A673 (cell line): ENCODE results near the gene CLEC10A. TPM values are rescaled to one million over a fixed set of nuclear protein-coding genes. Genes with fewer than 3 reads are reported as not detected.

ENCODE experiments used
- BruUV-seq: library from RNA; stranded (reverse); fragments of 400-500 nt; replicated peaks from 2 replicates; lab custom pipeline; 2021; lab: Mats Ljungman, UMichigan
- CTCF ChIA-PET: fragments of 300-600 bp; sonication (Branson Sonifier 250); formaldehyde crosslinking; loops from one replicate; lab custom pipeline; 2022; ENCODE audit warnings: antibody characterized with exemption; lab: Charles Lee
- POLR2A ChIA-PET: fragments of 300-600 bp; sonication (Branson Sonifier 250); formaldehyde crosslinking; loops from one replicate; lab custom pipeline; 2022; ENCODE audit warnings: antibody characterized with exemption; ENCODE audit not compliant: low non-redundant PET; lab: Charles Lee
- DNase-seq: peaks from one replicate; pipeline ENCODE4 v3.0.0-alpha.2; 2015; ENCODE audit warnings: low spot score
- H3K27ac ChIP-seq: fragments of 200-600 bp; sonication (generic); 2 replicates; pipeline ENCODE4 v1.5.1; 2016; ENCODE audit warnings: mixed run types, low read depth, mild to moderate bottlenecking, mixed read lengths, antibody characterized with exemption, low read length; ENCODE audit not compliant: poor library complexity, severe bottlenecking
- H3K27me3 ChIP-seq: fragments of 200-600 bp; sonication (generic); replicated peaks from 2 replicates; pipeline ENCODE4 v1.6.1; 2017; ENCODE audit warnings: mixed run types, low read depth, mild to moderate bottlenecking, mixed read lengths, antibody characterized with exemption, low read length; ENCODE audit not compliant: insufficient read depth, poor library complexity
- H3K36me3 ChIP-seq: fragments of 200-600 bp; sonication (generic); 2 replicates; pipeline ENCODE4 v1.6.1; 2016; ENCODE audit warnings: mixed run types, mild to moderate bottlenecking, mixed read lengths, antibody characterized with exemption, low read length; ENCODE audit not compliant: insufficient read depth, poor library complexity, severe bottlenecking
- H3K4me1 ChIP-seq: fragments of 200-600 bp; sonication (generic); 2 replicates; pipeline ENCODE4 v1.6.1; 2017; ENCODE audit warnings: mixed run types, mild to moderate bottlenecking, mixed read lengths, antibody characterized with exemption, low read length; ENCODE audit not compliant: insufficient read depth, poor library complexity, severe bottlenecking
- H3K4me3 ChIP-seq: fragments of 200-600 bp; sonication (generic); 2 replicates; pipeline ENCODE4 v1.5.1; 2016; ENCODE audit warnings: low read depth, mixed run types, mild to moderate bottlenecking, mixed read lengths, low read length; ENCODE audit not compliant: poor library complexity, severe bottlenecking
- H3K9me3 ChIP-seq: fragments of 200-600 bp; sonication (generic); 2 replicates; pipeline ENCODE4 v1.6.1; 2016; ENCODE audit warnings: mixed run types, low read depth, mild to moderate bottlenecking, mixed read lengths, antibody characterized with exemption, low read length; ENCODE audit not compliant: poor library complexity, severe bottlenecking
- EZH2 ChIP-seq: fragments of 200-600 bp; sonication (generic); IDR thresholded peaks from 2 replicates; pipeline ENCODE4 v1.6.1; 2017; ENCODE audit warnings: borderline replicate concordance, low read depth, mild to moderate bottlenecking, mixed read lengths, antibody characterized with exemption, low read length; ENCODE audit not compliant: poor library complexity, severe bottlenecking
- intact Hi-C: fragments of 100-400 bp; cut with micrococcal nuclease; formaldehyde crosslinking; loops from one replicate; pipeline ENCODE4 v1.10.0; 2022; ENCODE audit not compliant: unreplicated experiment
- total RNA-seq: library from RNA; stranded (reverse); gene quantifications from 2 replicates; pipeline ENCODE4 v1.2.3, GENCODE V29; 2021
- TF ChIP-seq, protein P1 (sequence below): fragments of 300-800, 200-600 bp; sonication (generic); conservative IDR thresholded peaks from 2 replicates; pipeline ENCODE4 v1.5.1; 2017; ENCODE audit warnings: low read depth, mild to moderate bottlenecking, antibody characterized with exemption, low read length, moderate library complexity, mixed read lengths

The CLEC10A gene
- total RNA-seq, 1 experiment from 2014 or later: not detected

DNA sequence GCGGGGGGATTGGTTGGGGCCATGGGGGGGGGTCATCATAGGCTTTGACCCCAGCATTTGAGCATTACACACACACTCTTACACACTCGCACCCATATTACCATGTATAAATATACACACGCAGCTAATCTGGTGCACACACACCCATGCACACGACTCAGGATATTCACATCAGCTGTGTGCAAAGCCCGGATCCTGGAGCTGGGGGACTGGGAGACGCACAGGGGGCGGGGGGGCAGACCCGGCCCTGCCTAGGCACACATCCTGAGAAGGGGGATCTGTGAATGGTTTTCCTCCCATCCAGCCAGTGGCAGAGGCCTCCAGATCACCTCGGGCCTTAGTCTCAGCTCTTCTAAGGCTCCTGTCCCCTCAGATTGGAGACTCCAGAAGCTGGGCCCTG, 28.9 kb upstream of the CLEC10A start:
- Histone ChIP-seq H3K27ac (no peak overlapping the region), H3K27me3 (no peaks in the 10 kb centered on the region), H3K9me3 (no peaks in the 10 kb centered on the region), H3K36me3 (no peaks in the 10 kb centered on the region), H3K4me3 (no peak overlapping the region), H3K4me1 (no peaks in the 10 kb centered on the region)
- DNase-seq: no peak
- TF ChIP-seq, protein P1, sequence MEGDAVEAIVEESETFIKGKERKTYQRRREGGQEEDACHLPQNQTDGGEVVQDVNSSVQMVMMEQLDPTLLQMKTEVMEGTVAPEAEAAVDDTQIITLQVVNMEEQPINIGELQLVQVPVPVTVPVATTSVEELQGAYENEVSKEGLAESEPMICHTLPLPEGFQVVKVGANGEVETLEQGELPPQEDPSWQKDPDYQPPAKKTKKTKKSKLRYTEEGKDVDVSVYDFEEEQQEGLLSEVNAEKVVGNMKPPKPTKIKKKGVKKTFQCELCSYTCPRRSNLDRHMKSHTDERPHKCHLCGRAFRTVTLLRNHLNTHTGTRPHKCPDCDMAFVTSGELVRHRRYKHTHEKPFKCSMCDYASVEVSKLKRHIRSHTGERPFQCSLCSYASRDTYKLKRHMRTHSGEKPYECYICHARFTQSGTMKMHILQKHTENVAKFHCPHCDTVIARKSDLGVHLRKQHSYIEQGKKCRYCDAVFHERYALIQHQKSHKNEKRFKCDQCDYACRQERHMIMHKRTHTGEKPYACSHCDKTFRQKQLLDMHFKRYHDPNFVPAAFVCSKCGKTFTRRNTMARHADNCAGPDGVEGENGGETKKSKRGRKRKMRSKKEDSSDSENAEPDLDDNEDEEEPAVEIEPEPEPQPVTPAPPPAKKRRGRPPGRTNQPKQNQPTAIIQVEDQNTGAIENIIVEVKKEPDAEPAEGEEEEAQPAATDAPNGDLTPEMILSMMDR: no peak
- TF ChIP-seq EZH2: no peak
- intact Hi-C loops: no loop called here
- no TSS peak for BruUV-seq
- ChIA-PET CTCF (no interaction called here), POLR2A (no interaction called here)

DNA sequence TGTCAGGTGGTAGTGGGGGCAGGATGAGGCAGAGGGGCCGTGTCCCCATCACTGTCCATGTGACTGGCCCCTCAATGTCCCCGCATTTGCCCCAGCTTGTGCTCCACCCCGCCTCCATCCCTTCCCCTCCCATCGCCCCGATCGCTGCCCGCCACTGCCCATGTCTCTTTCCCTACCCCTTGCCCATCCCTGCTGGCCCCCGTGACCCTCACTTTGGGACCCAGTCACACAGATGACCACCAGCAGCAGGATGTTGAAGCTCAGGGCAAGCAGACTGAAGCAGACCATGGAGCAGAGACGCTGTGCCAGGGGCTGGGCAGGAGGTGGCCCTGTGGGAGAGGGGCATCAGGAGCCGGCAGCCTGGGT, 28.5 kb upstream of the CLEC10A start:
- no peak for DNase-seq
- H3K4me1 ChIP-seq: no peaks in the 10 kb centered on the region
- H3K27ac ChIP-seq: no peak overlapping the region
- ChIA-PET POLR2A (no interaction called here), CTCF (no interaction called here)
- TF ChIP-seq EZH2: no peak
- TF ChIP-seq, protein P1: no peak
- intact Hi-C loops: no loop called here
- no peaks in the 10 kb centered on the region for H3K27me3 ChIP-seq
- H3K4me3 ChIP-seq: no peak overlapping the region
- no TSS peak for BruUV-seq
- H3K9me3 ChIP-seq: no peaks in the 10 kb centered on the region
- H3K36me3 ChIP-seq: no peaks in the 10 kb centered on the region

DNA sequence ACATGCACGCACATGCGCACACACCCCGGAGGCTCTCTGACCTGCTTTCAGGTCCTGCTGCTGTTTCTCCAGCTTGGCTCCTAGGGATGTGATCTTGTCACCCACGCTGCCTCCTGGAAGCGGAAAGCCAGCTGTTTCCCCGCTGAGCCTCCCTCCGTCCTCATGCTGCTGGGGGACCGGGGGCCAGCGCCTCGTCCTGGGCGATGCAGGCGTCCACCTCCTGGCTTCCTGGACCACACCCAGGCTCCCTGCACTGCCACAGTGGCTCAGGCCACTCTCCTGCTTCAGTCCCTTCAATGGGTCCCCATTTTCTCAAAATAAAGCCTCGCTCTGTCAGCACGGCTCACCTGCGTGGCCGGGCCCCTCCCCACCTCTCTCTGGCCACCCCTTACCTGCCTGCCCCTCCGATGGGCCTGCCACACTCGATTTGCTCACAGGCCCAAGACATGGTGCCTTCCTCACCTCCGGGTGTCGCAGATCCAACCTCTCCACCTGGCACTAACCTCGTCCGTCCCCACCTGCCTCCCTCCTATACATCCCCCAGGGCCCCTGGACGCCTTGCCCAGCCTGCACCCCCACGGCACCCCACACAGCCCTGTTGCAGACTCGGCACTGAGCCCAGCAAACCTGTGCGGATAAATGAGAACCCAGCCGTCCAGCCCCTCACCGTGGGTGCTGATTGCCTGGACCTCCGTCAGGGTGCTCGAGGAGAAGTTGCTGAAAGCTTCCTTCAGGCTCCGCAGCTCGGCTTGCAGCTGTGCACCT, 27.9 kb upstream of the CLEC10A start:
- Histone ChIP-seq H3K4me1 (no peaks in the 10 kb centered on the region), H3K27ac (no peak overlapping the region), H3K27me3 (no peaks in the 10 kb centered on the region), H3K4me3 (no peak overlapping the region), H3K36me3 (no peaks in the 10 kb centered on the region), H3K9me3 (no peaks in the 10 kb centered on the region)
- DNase-seq: no peak
- BruUV-seq: no TSS peak
- POLR2A ChIA-PET: no interaction called here
- CTCF ChIA-PET: no interaction called here
- intact Hi-C loops: no loop called here
- TF ChIP-seq EZH2: no peak
- TF ChIP-seq, protein P1: no peak
